ENCODE measurements around the gene CAMK1D.

CAMK1D gene

DNA sequence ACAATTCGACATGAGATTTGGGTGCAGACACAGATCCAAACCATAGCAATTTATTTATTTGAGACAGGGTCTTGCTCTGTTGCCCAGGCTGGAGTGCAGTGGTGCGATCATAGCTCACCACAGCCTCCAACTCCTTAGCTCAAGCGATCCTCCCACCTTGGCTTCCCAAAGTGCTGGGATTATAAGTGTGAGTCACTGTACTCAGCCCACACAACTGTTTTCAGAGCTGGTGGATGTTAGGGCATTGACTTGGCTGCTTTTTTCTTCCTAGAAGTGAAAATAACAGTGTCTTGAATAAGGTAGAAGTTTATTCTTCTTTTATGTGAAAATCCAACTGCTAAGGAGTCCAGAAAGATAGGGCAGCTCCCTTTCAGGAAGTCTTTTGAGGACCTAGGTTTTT, 520.1 kb downstream of the CAMK1D start:
- no peak for DNase-seq (ENCODE audit: extremely low read depth, low read depth)
- TF ChIP-seq, protein P1, sequence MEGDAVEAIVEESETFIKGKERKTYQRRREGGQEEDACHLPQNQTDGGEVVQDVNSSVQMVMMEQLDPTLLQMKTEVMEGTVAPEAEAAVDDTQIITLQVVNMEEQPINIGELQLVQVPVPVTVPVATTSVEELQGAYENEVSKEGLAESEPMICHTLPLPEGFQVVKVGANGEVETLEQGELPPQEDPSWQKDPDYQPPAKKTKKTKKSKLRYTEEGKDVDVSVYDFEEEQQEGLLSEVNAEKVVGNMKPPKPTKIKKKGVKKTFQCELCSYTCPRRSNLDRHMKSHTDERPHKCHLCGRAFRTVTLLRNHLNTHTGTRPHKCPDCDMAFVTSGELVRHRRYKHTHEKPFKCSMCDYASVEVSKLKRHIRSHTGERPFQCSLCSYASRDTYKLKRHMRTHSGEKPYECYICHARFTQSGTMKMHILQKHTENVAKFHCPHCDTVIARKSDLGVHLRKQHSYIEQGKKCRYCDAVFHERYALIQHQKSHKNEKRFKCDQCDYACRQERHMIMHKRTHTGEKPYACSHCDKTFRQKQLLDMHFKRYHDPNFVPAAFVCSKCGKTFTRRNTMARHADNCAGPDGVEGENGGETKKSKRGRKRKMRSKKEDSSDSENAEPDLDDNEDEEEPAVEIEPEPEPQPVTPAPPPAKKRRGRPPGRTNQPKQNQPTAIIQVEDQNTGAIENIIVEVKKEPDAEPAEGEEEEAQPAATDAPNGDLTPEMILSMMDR (IDR thresholded peaks at IDR 0.05; ENCODE audit: low read depth, low read length) = no peak

DNA sequence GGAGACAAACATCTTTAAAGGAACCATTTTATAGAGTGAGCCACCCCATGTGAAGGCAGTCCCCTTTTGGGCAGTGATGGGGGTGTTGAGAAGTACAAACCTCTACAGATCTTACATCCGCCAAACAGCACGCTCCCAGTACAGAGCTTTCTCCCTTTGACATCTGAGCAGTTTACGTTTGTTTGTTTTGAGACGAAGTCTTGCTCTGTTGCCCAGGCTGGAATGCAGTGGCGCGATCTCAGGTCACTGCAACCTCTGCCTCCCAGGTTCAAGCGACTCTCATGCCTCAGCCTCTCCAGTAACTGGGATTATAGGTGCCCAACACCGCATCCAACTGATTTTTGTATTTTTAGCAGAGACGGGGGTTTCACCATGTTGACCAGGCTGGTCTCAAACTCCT, 523.2 kb downstream of the CAMK1D start:
- DNase-seq (ENCODE audit: extremely low read depth, low read depth) = no peak
- TF ChIP-seq, protein P1 (IDR thresholded peaks at IDR 0.05; ENCODE audit: low read depth, low read length) = no peak

DNA sequence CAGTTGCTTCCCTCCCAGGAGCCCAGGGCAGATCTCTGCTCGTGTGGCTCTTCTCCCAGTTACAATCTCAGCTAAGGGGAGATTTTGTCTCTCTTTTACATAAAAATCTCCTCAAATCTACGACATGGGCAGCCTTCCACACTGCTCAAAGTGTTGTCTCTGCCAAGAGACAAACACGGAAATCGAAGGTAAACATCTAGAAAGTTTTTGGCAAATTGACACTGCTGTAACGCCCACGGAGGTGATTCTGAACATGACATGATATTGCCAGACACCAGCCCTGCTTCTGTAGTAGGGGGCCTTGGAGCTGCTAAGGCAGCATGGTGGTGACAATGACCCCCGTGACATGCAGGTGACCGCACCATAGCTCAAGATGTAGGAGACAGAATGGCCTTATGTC, 523.8 kb downstream of the CAMK1D start:
- no peak for DNase-seq (ENCODE audit: extremely low read depth, low read depth)
- TF ChIP-seq, protein P1 (IDR thresholded peaks at IDR 0.05; ENCODE audit: low read depth, low read length) = no peak

DNA sequence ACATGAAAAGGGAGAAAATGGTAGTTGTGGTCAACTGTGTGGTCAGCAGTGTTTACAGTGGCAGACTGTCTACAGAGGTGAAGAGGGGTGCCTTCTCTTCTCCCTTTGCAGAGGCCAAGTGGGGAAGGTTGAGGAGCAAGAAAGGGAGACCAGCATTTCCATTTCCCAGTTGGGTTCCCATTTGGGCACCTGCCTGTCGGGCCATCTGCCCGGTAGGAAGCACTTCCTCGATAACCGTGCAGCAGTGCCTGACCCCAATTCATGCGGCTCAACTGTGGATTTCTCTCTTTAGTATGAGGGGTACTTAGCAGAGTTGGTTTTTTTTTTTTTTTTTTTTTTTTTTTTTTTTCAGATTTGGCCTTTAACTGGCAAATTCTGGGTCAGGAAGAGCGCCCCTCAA, 525.2 kb downstream of the CAMK1D start:
- no peak for DNase-seq (ENCODE audit: extremely low read depth, low read depth)
- TF ChIP-seq, protein P1 (IDR thresholded peaks at IDR 0.05; ENCODE audit: low read depth, low read length) = no peak

DNA sequence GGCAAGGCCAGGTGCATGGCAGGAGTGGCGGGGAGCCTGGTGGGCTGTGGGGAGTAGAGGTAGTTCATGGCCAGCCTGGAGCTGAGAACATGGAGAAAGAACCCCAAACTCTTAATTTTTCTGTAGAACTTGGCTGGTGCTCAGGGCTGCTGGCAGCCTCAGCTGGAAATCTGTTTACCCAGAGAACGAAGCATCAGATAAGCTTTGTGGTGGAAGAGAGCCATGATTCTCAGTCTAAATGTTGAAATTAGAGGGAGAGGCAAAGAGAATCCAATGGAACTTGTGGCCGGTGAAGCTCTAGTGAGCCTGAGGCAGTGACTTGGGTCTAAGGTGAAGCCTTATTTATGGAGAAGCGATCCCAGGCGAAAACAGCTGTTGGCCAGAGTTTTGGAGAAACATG, 525.8 kb downstream of the CAMK1D start:
- DNase-seq (ENCODE audit: extremely low read depth, low read depth) = no peak
- TF ChIP-seq, protein P1 (IDR thresholded peaks at IDR 0.05; ENCODE audit: low read depth, low read length) = no peak

DNA sequence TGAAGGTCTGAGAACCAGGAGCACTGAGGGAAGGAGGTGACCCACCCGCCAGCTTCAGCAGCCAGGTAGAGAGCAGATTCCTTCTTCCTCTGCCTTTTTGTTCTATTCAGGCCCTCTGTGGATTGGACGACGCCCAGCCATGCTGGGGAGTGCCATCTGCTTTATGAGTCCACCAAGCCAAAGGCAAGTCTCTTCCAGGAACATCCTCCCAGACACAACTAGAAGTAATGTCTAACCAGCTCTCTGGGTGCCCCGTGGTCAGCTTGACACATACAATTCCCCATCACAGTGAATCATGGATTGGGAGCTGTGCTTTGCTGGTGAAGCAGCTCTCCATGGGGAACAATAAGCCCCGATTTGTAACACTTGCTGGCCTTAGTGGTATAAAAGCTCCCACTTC, 526.9 kb downstream of the CAMK1D start:
- DNase-seq (ENCODE audit: extremely low read depth, low read depth) = no peak
- TF ChIP-seq, protein P1 (IDR thresholded peaks at IDR 0.05; ENCODE audit: low read depth, low read length) = no peak

DNA sequence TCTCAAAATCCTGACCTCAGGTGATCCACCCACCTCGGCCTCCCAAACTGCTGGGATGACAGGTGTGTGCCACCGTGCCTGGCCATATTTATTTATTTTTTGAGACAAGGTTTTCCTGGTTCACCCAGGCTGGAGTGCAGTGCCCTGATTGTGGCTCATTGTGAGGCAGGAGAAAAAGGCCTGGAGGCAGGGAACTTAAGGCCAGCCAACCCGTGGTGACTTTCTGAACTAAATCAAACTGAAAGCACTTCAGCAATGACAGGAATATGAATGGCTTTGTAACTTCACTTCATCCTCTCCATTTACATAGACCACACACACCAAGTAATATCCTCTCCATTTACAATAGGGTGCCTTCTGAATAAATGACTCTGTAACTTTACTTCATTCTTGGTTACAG, 527.8 kb downstream of the CAMK1D start:
- TF ChIP-seq, protein P1 (IDR thresholded peaks at IDR 0.05; ENCODE audit: low read depth, low read length) = no peak
- DNase-seq (ENCODE audit: extremely low read depth, low read depth) = no peak

Measured in AG09319 (cell line).